ENCODE data around the gene GGTLC3. TPM values are rescaled to one million over a fixed set of nuclear protein-coding genes. Genes with fewer than 3 reads are reported as not detected.

Gene GGTLC3
- total RNA-seq, 1 donor from 2014 or later, result not detected

Other genes with a start within 250 kb of the GGTLC3 start
- 2.5 and 3.0 TPM in 2 replicates for gene TMEM191B, start 9.6 kb upstream of the GGTLC3 start, total RNA-seq
- gene RIMBP3, start 93.8 kb upstream of the GGTLC3 start, total RNA-seq, result 0.56 and 0.75 TPM in 2 replicates